GM12878 (cell line): Measurements from ENCODE around the gene SRPK3. TPM values are rescaled to one million over a fixed set of nuclear protein-coding genes. Genes with fewer than 3 reads are reported as not detected.

ENCODE experiments used
- ATAC-seq: fragments of 200-7000 bp; cut with Tn5 transposase; 3 replicates; pipeline ENCODE4 v1.9.1; 2020; ENCODE audit warnings: mild to moderate bottlenecking, moderate library complexity
- BruUV-seq: library from RNA; stranded (reverse); fragments of 400-500 nt; replicated peaks from 2 replicates; lab custom pipeline; 2021; lab: Mats Ljungman, UMichigan
- CTCF ChIA-PET: fragments of 300-600 bp; sonication (Branson Sonifier 250); formaldehyde crosslinking; extraction: SDS; loops from one replicate; lab custom pipeline; 2021; ENCODE audit warnings: inconsistent platforms; lab: Yijun Ruan, JAX
- POLR2A ChIA-PET: fragments of 350-600 bp; formaldehyde crosslinking; extraction: SDS; loops from one replicate; lab custom pipeline; 2021; ENCODE audit warnings: inconsistent platforms; lab: Charles Lee
- RAD21 ChIA-PET: fragments of 300-600 bp; sonication (Branson Sonifier 250); formaldehyde crosslinking; loops from one replicate; lab custom pipeline; 2023; ENCODE audit warnings: antibody characterized with exemption; ENCODE audit not compliant: unreplicated experiment; lab: Charles Lee
- SMC1A ChIA-PET: fragments of 300-600 bp; sonication (Branson Sonifier 250); formaldehyde crosslinking; loops from one replicate; lab custom pipeline; 2023; ENCODE audit not compliant: unreplicated experiment, uncharacterized antibody; lab: Charles Lee
- DNase-seq: peaks from one replicate; pipeline ENCODE4 v3.0.0-alpha.2; 2011; ENCODE audit warnings: low read depth, low spot score
- FAIRE-seq: peaks from 3 replicates; lab custom pipeline; 2011; peaks lifted over from hg19 to GRCh38; lab: Jason Lieb, UNC
- H2AFZ ChIP-seq: 2 replicates; pipeline ENCODE4 v1.6.0; 2011; ENCODE audit warnings: low read depth, low read length, control low read depth; ENCODE audit not compliant: control insufficient read depth
- H3K27ac ChIP-seq: 2 replicates; pipeline ENCODE4 v1.5.1; 2011; ENCODE audit warnings: control low read depth; ENCODE audit not compliant: control insufficient read depth, insufficient read depth
- H3K27me3 ChIP-seq, 2 experiments: replicated peaks in 1 of 2; 2 replicates each; pipeline versions ENCODE4 v1.6.0 to v1.6.1; 2011; ENCODE audit warnings: low read length in 1 of 2; ENCODE audit not compliant: control insufficient read depth in 2 of 2, insufficient read depth in 2 of 2
- H3K36me3 ChIP-seq, 2 experiments: 2 replicates each; pipeline ENCODE4 v1.5.1; 2011; ENCODE audit warnings: low read length in 1 of 2; ENCODE audit not compliant: control insufficient read depth in 2 of 2, insufficient read depth in 2 of 2
- H3K4me1 ChIP-seq: 2 replicates; pipeline ENCODE4 v1.6.1; 2011; ENCODE audit warnings: mild to moderate bottlenecking, low read length, moderate library complexity, mixed read lengths; ENCODE audit not compliant: control insufficient read depth, insufficient read depth
- H3K4me2 ChIP-seq: 2 replicates; pipeline ENCODE4 v1.6.0; 2011; ENCODE audit warnings: control low read depth; ENCODE audit not compliant: control insufficient read depth, insufficient read depth
- H3K4me3 ChIP-seq: fragments of 200-600 bp; sonication (generic); 2 replicates; pipeline ENCODE4 v1.5.1; 2016
- H3K79me2 ChIP-seq: 2 replicates; pipeline ENCODE4 v1.6.0; 2011; ENCODE audit warnings: low read length; ENCODE audit not compliant: control insufficient read depth, insufficient read depth
- H3K9ac ChIP-seq: 2 replicates; pipeline ENCODE4 v1.8.0; 2011; ENCODE audit warnings: low read length, control low read depth, mixed read lengths; ENCODE audit not compliant: control insufficient read depth, insufficient read depth
- H3K9me3 ChIP-seq: replicated peaks from 3 replicates; pipeline ENCODE4 v1.5.1; 2011; ENCODE audit warnings: mild to moderate bottlenecking, low read length; ENCODE audit not compliant: control insufficient read depth, insufficient read depth
- H4K20me1 ChIP-seq: 2 replicates; pipeline ENCODE4 v1.6.0; 2011; ENCODE audit not compliant: control insufficient read depth, insufficient read depth
- WGBS: methylation state at CpG from one replicate; pipeline ENCODE4 v1.1.6; 2016; ENCODE audit warnings: low lambda C conversion rate; ENCODE audit not compliant: insufficient replicate concordance, insufficient coverage; ENCODE audit errors: missing lambda C conversion rate; 5-methylcytosine and 5-hydroxymethylcytosine counted together
- in situ Hi-C: fragments of 300-500 bp; cut with MboI; formaldehyde crosslinking; loops from 9 replicates; pipeline ENCODE4 v1.14.3; 2018; ENCODE audit warnings: mixed read lengths
- intact Hi-C: fragments of 100-400 bp; cut with micrococcal nuclease; formaldehyde crosslinking; loops from one replicate; pipeline ENCODE4 v1.14.2; 2022; ENCODE audit not compliant: unreplicated experiment
- polyA plus RNA-seq, 11 experiments: library from polyadenylated mRNA; depleted of rRNA in 4 of 11; unstranded in 6 of 11; stranded (reverse) in 5 of 11; fragments of >200 nt; fragmentation: Nextera tagmentation in 4 of 11; fragmentation: Illumina TruSeq in 1 of 11; extraction: Ambion mirVana in 4 of 11; extraction: Trizol in 1 of 11; gene quantifications; 1 replicate in 1 of 11; 2 replicates in 10 of 11; pipeline versions ENCODE4 v1.2.1 to v1.2.3, GENCODE V29; 2011 to 2016; ENCODE audit warnings: inconsistent platforms in 2 of 11, missing spikeins in 2 of 11, low read depth in 1 of 11
- total RNA-seq, 4 experiments: library from RNA; depleted of rRNA in 3 of 4; stranded (reverse); fragments of >200 nt in 3 of 4; fragmentation: Illumina TruSeq in 1 of 4; extraction: Trizol in 1 of 4; gene quantifications; 2 replicates each; pipeline versions ENCODE4 v1.2.1 to v1.2.3, GENCODE V29; 2013 to 2021
- TF ChIP-seq, protein P1 (sequence below): fragments of 450-650 bp; IDR thresholded peaks from 2 replicates; pipeline ENCODE4 v1.6.1; 2016; ENCODE audit warnings: mild to moderate bottlenecking, moderate library complexity, borderline replicate concordance
- TF ChIP-seq, protein P2 (sequence below): IDR thresholded peaks from 2 replicates; pipeline ENCODE4 v1.6.1; 2011; ENCODE audit warnings: low read depth, mild to moderate bottlenecking, low read length, moderate library complexity, borderline replicate concordance; ENCODE audit errors: extremely low read depth

SRPK3 gene
- total and polyA plus RNA-seq, 10 of the 15 experiments (the other 5 are each of a cell fraction or from before 2014, with no cell fraction given): 0.05 to 0.19 TPM; not detected in 8

- ATAC-seq: no peak
Measured at GRCh38 chrX:153828723-153829548, 48.1 kb downstream of the SRPK3 start.

More at GRCh38 chrX:153828723-153829548, 48.1 kb downstream of the SRPK3 start:
- H4K20me1 ChIP-seq: no peaks in the 10 kb centered on the region
- H3K36me3 ChIP-seq: no peaks in the 10 kb centered on the region
- H3K4me3 ChIP-seq: no peak overlapping the region
- POLR2A ChIA-PET: no interaction called here
- 57% methylated on average over 26 of the region's 50 CpGs for WGBS
- intact Hi-C loops (no loop called here), in situ Hi-C loops (no loop called here)
- H2AFZ ChIP-seq: no peak overlapping the region
- DNase-seq: no peak
- SMC1A ChIA-PET: no interaction called here
- H3K9ac ChIP-seq: no peak overlapping the region
- RAD21 ChIA-PET: no interaction called here
- BruUV-seq: no TSS peak
- no peaks in the 10 kb centered on the region for H3K79me2 ChIP-seq
- TF ChIP-seq, protein P1, sequence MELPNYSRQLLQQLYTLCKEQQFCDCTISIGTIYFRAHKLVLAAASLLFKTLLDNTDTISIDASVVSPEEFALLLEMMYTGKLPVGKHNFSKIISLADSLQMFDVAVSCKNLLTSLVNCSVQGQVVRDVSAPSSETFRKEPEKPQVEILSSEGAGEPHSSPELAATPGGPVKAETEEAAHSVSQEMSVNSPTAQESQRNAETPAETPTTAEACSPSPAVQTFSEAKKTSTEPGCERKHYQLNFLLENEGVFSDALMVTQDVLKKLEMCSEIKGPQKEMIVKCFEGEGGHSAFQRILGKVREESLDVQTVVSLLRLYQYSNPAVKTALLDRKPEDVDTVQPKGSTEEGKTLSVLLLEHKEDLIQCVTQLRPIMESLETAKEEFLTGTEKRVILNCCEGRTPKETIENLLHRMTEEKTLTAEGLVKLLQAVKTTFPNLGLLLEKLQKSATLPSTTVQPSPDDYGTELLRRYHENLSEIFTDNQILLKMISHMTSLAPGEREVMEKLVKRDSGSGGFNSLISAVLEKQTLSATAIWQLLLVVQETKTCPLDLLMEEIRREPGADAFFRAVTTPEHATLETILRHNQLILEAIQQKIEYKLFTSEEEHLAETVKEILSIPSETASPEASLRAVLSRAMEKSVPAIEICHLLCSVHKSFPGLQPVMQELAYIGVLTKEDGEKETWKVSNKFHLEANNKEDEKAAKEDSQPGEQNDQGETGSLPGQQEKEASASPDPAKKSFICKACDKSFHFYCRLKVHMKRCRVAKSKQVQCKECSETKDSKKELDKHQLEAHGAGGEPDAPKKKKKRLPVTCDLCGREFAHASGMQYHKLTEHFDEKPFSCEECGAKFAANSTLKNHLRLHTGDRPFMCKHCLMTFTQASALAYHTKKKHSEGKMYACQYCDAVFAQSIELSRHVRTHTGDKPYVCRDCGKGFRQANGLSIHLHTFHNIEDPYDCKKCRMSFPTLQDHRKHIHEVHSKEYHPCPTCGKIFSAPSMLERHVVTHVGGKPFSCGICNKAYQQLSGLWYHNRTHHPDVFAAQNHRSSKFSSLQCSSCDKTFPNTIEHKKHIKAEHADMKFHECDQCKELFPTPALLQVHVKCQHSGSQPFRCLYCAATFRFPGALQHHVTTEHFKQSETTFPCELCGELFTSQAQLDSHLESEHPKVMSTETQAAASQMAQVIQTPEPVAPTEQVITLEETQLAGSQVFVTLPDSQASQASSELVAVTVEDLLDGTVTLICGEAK: no peak
- TF ChIP-seq, protein P2, sequence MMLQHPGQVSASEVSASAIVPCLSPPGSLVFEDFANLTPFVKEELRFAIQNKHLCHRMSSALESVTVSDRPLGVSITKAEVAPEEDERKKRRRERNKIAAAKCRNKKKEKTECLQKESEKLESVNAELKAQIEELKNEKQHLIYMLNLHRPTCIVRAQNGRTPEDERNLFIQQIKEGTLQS: no peak
- TF ChIP-seq, all 136 proteins: peak for 0
- H3K4me2 ChIP-seq: no peak overlapping the region
- FAIRE-seq: no peak
- CTCF ChIA-PET: no interaction called here
- no peak overlapping the region for H3K27ac ChIP-seq
- no peaks in the 10 kb centered on the region for H3K4me1 ChIP-seq
- no peaks in the 10 kb centered on the region; the same call in 2 of the 3 replicates for H3K9me3 ChIP-seq
- H3K27me3 ChIP-seq: no peaks in the 10 kb centered on the region; a peak in 2 of 4 replicates
